COLO668 (cell line): ENCODE data around the gene CPSF3.
"Not testable (repeated sequence)": the region's sequence is repeated elsewhere in the genome, so short reads cannot be mapped to it uniquely, and the experiment has no call there.

Experiments used
- DNase-seq: peaks from one replicate; lab custom pipeline; 2025; ENCODE audit not compliant: unreplicated experiment; lab: John Stamatoyannopoulos, UW

CPSF3 gene

DNA sequence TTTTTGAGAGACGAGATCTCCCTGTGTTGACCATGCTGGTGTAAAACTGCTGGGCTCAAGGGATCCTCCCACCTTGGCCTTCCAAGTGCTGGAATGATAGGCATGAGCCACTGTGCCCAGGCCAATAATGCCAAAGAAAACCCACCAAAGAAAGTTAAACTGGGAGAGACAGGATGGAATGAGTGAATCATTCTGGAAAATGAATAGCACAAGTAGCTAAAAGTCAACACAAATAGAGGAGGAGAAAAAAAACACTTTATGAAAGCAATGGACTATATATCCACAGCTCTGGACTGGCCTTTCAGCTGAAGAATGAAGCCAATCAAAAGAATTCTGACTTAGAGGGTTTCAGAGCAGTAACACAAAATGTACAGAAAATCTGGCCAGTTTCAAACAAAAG lies 74.8 kb downstream of the CPSF3 start:
- DNase-seq: no peak

- no peak for DNase-seq
Observed at GRCh38 chr2:9508931-9509330, 85.5 kb downstream of the CPSF3 start.

DNA sequence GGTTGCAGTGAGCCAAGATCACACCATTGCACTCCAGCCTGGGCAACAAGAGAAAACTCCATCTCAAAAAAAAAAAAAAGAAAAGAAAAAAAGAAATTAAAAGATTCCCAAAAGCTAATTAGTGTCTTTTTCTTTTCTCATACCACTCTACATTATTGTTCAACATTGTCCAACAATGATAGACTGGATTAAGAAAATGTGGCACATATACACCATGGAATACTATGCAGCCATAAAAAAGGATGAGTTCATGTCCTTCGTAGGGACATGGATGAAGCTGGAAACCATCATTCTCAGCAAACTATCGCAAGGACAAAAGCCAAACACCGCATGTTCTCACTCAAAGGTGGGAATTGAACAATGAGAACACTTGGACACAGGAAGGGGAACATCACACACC lies 90.5 kb downstream of the CPSF3 start:
- not testable (repeated sequence) for DNase-seq

DNA sequence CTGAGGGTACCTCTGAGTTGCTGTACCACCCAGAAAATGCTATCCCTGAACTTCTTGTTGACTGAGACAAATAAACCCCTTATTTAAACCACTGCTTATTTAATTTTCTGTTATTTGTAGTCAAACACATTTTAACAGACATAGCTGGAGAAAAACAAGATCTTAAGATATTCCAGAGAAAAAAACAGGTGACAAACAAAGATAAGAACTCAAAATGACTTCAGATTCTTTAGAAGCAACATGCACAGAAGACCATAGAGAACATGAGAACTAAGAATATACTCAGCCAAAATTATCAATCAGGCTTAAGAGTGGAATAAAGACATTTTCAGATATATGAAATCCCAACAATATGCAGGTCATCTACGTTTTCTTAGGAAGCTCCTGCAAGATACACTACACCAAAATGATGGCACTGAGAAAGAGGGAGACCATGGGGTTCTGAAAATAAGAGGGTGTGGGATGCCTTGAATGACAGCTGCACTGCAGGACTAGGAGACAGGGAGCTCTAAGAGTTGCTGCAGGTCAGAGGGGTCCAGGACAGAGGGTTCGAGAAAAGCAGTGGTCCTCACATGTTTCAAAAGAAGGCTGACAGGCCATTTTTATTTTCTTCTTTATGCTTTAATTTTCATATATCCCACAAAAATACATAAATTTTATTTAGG lies 93.8 kb downstream of the CPSF3 start:
- no peak for DNase-seq

DNA sequence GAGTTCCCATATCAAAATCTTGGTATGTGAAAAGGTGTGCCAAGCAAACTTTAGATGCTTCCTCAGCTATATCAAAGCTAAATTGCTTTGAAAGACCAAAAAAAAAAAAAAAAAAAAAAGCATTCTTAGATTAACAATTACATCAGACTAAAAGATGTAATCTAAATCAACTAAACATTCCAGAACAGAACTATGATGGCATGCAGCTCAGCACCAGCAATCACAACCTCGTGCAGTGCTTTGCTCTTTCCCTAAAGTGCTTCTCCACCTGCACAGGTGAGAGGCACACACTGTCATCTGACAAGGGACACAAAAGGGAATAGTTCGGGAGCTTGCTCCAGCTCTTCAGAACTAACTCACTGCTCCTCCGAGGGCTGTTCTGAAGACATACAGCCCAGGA lies 94.7 kb downstream of the CPSF3 start:
- DNase-seq: no peak

GRCh38 chr2:9518780-9519179 lies 95.3 kb downstream of the CPSF3 start:
- no peak for DNase-seq

- DNase-seq: no peak
Observed at GRCh38 chr2:9519250-9519649, 95.8 kb downstream of the CPSF3 start.
